Measurements from ENCODE around the gene CLCN3. TPM values are rescaled to one million over a fixed set of nuclear protein-coding genes. Genes with fewer than 3 reads are reported as not detected.
"Not testable (repeated sequence)": the region's sequence is repeated elsewhere in the genome, so short reads cannot be mapped to it uniquely, and the experiment has no call there.

CLCN3 gene
- polyA plus RNA-seq = 10 to 100 TPM in 2 of 4 donors, 1 to 10 TPM in 2; 8.6 to 48.3 (median 19.4) TPM
- long read RNA-seq, donor 1, full-length matches to known transcripts = 11 of 45 reads
- long read RNA-seq, donor 1, partial matches to known transcripts = 34 of 45 reads
- long read RNA-seq, donor 1, other reads (novel, unspliced or antisense) = 0 of 45 reads
- long read RNA-seq, donor 2, full-length matches to known transcripts = 4 of 23 reads
- long read RNA-seq, donor 2, partial matches to known transcripts = 19 of 23 reads
- long read RNA-seq, donor 2, other reads (novel, unspliced or antisense) = 0 of 23 reads
- long read RNA-seq, donor 3, partial matches to known transcripts = 8 of 9 reads
- long read RNA-seq, donor 3, other reads (novel, unspliced or antisense) = 0 of 9 reads
- long read RNA-seq, donor 4, full-length matches to known transcripts = 1 of 1 reads
- long read RNA-seq, donor 4, partial matches to known transcripts = 0 of 1 reads
- long read RNA-seq, donor 4, other reads (novel, unspliced or antisense) = 0 of 1 reads
- long read RNA-seq, donor 5 = 0 reads
- long read RNA-seq, donor 6, full-length matches to known transcripts = 8 of 13 reads
- long read RNA-seq, donor 6, partial matches to known transcripts = 5 of 13 reads
- long read RNA-seq, donor 6, other reads (novel, unspliced or antisense) = 0 of 13 reads
- long read RNA-seq, donor 7, full-length matches to known transcripts = 9 of 20 reads
- long read RNA-seq, donor 7, partial matches to known transcripts = 11 of 20 reads
- long read RNA-seq, donor 7, other reads (novel, unspliced or antisense) = 0 of 20 reads
- long read RNA-seq, donor 8 = 0 reads
- long read RNA-seq, donor 9, full-length matches to known transcripts = 1 of 1 reads
- long read RNA-seq, donor 9, partial matches to known transcripts = 0 of 1 reads
- long read RNA-seq, donor 9, other reads (novel, unspliced or antisense) = 0 of 1 reads
- long read RNA-seq, donor 10, full-length matches to known transcripts = 2 of 26 reads
- long read RNA-seq, donor 10, partial matches to known transcripts = 24 of 26 reads
- long read RNA-seq, donor 10, other reads (novel, unspliced or antisense) = 0 of 26 reads

DNA sequence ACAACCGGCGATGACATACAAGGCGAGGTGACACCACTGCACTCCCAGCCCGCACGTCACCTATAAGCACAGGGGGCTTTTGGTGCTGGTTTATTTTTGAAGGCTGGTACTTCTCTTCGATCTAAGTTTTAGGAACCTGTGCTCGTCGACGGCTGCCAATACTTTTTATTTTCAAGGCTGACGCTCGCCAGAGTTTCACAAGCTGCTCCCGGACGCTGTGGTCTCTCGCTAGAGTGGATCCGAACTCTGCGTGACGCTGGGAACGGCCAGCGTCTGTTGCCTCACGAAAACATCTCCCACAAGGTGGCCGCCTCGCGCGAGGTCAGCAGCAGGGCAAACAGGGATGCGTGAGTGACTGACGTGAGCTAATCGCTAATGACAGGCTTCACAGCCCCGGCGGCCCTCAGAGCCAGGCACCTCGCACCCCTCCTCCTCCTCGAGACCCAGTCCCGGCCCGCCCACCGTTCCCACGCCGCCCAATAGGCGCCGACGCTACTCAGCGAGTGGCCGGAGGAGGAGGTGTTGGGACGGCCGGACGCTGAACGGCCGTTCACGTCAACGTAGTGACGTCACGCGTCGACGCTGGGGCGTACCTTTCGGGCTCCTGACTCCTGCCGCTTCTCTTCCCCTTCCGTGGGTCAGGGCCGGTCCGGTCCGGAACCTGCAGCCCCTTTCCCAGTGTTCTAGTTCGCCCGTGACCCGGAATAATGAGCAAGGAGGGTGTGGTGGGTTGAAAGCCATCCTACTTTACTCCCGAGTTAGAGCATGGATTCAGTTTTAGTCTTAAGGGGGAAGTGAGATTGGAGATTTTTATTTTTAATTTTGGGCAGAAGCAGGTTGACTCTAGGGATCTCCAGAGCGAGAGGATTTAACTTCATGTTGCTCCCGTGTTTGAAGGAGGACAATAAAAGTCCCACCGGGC lies at the start of gene CLCN3:
Gene CLCN3, plus strand, starts transcription at position 621 of the 922 bp plus-strand sequence. CDS start 15,351 bp downstream, outside the sequence.
- Histone ChIP-seq H3K27ac (ENCODE audit: low read depth in 1 of 3, low read length in 2 of 3) (peak within 1 kb of the TSS; percentile 79 to 97 (median 95)), H3K27me3 (ENCODE audit: control insufficient read depth in 3 of 3, insufficient read depth in 3 of 3, low read length in 3 of 3) (no peaks in the 10 kb centered on the region), H3K4me3 (ENCODE audit: low read depth in 1 of 3, low read length in 3 of 3) (peak within 1 kb of the TSS; percentile 62 to 71 (median 70)), H3K36me3 (ENCODE audit: control insufficient read depth in 3 of 3, insufficient read depth in 2 of 3, low read depth in 1 of 3, low read length in 3 of 3) (no peaks in the 10 kb centered on the region), H3K9me3 (ENCODE audit: control insufficient read depth in 2 of 2, insufficient read depth in 1 of 2, low read depth in 1 of 2, low read length in 1 of 2) (no peaks in the 10 kb centered on the region), H3K4me1 (ENCODE audit: control insufficient read depth in 3 of 3, insufficient read depth in 2 of 3, low read depth in 1 of 3, low read length in 2 of 3) (peaks cover 0 to 14% (median 2%) of the 10 kb centered on the region in 3 donors)
- WGBS, 3 donors = 0 to 1% (median 0%) methylated on average over 63 to 67 of the region's 67 CpGs
- DNase-seq (peak; percentile 99), FAIRE-seq (no peak)

DNA sequence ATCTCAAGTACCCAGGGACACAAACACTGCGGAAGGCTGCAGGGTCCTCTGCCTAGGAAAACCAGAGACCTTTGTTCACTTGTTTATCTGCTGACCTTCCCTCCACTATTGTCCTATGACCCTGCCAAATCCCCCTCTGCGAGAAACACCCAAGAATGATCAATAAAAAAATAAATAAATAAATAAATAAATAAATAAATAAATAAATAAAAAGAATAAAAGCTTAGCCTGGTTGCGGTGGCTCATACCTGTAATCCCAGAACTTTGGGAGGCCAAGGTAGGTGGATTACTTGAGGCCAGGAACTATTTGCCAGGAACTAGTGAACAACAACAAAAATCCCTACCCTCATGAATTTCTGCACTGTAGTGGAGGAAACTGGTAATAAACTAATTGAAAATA lies 49.4 kb upstream of the CLCN3 start:
- H3K9me3 ChIP-seq (ENCODE audit: control insufficient read depth in 2 of 2, insufficient read depth in 1 of 2, low read depth in 1 of 2, low read length in 1 of 2); FAIRE-seq: not testable (repeated sequence)
- 82 to 92% (median 85%) methylated on average over 1 to 2 of the region's 3 CpGs for WGBS, 3 donors

DNA sequence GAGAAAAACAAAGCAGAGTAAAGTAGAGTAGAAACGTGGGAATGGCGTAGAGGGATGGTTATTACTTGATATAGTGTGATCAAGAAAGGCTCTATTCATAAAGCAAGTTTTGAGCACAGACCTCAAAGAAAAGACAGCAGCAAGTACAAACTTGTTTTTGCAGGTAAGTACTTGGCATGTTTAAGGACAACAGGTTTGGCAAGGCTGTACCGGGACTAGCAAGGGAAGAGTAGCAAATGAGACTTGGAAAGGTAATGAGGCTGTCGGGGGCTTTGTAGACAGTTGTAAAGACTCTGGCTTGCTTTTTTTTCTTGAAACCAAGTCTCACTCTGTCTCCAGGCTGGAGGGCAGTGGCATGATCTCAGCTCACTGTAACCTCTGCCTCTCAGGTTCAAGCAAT lies 48.9 kb upstream of the CLCN3 start:
- no peaks in the 10 kb centered on the region for H3K27me3 ChIP-seq (ENCODE audit: control insufficient read depth in 3 of 3, insufficient read depth in 3 of 3, low read length in 3 of 3)
- no peak for FAIRE-seq
- no peaks in the 10 kb centered on the region for H3K9me3 ChIP-seq (ENCODE audit: control insufficient read depth in 2 of 2, insufficient read depth in 1 of 2, low read depth in 1 of 2, low read length in 1 of 2)
- H3K4me1 ChIP-seq (ENCODE audit: control insufficient read depth in 3 of 3, insufficient read depth in 2 of 3, low read depth in 1 of 3, low read length in 2 of 3) = no peaks in the 10 kb centered on the region
- 52 to 71% (median 66%) methylated on average over 4 of the region's 4 CpGs for WGBS, 3 donors
- no peak overlapping the region for H3K27ac ChIP-seq (ENCODE audit: low read depth in 1 of 3, low read length in 2 of 3)
- DNase-seq = no peak
- peaks cover 0 to 12% (median 3%) of the 10 kb centered on the region in 3 donors for H3K36me3 ChIP-seq (ENCODE audit: control insufficient read depth in 3 of 3, insufficient read depth in 2 of 3, low read depth in 1 of 3, low read length in 3 of 3)
- no peak overlapping the region for H3K4me3 ChIP-seq (ENCODE audit: low read depth in 1 of 3, low read length in 3 of 3)

More for the DNA sequence above, 49.4 kb upstream of the CLCN3 start:
- H3K27ac ChIP-seq (ENCODE audit: low read depth in 1 of 3, low read length in 2 of 3); H3K4me3 ChIP-seq (ENCODE audit: low read depth in 1 of 3, low read length in 3 of 3); DNase-seq; H3K27me3 ChIP-seq (ENCODE audit: control insufficient read depth in 3 of 3, insufficient read depth in 3 of 3, low read length in 3 of 3); H3K4me1 ChIP-seq (ENCODE audit: control insufficient read depth in 3 of 3, insufficient read depth in 2 of 3, low read depth in 1 of 3, low read length in 2 of 3): not testable (repeated sequence)
- peaks cover 0 to 11% (median 3%) of the 10 kb centered on the region in 3 donors for H3K36me3 ChIP-seq (ENCODE audit: control insufficient read depth in 3 of 3, insufficient read depth in 2 of 3, low read depth in 1 of 3, low read length in 3 of 3)

DNA sequence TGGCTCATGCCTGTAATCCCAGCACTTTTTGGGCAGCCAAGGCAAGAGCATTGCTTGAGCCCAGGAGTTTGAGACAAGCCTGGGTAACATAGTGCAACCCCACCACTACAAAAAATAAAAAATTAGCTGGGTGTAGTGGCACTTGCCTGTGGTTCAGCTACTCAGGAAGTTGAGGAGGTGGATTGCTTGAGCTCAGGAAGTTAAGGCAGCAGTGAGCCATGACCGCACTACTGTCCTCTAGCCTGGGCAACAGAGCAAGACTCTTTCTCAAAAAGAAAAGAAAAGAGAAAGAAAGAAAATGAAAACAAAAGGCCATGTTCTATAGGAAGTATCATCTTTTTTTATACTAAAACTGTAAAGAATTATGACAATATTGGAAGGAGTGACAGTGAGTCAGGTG lies 46.5 kb upstream of the CLCN3 start:
- DNase-seq = no peak
- Histone ChIP-seq H3K27me3 (ENCODE audit: control insufficient read depth in 3 of 3, insufficient read depth in 3 of 3, low read length in 3 of 3) (no peaks in the 10 kb centered on the region), H3K4me1 (ENCODE audit: control insufficient read depth in 3 of 3, insufficient read depth in 2 of 3, low read depth in 1 of 3, low read length in 2 of 3) (no peaks in the 10 kb centered on the region), H3K4me3 (ENCODE audit: low read depth in 1 of 3, low read length in 3 of 3) (no peak overlapping the region), H3K36me3 (ENCODE audit: control insufficient read depth in 3 of 3, insufficient read depth in 2 of 3, low read depth in 1 of 3, low read length in 3 of 3) (peaks cover 0 to 12% (median 3%) of the 10 kb centered on the region in 3 donors), H3K9me3 (ENCODE audit: control insufficient read depth in 2 of 2, insufficient read depth in 1 of 2, low read depth in 1 of 2, low read length in 1 of 2) (no peaks in the 10 kb centered on the region), H3K27ac (ENCODE audit: low read depth in 1 of 3, low read length in 2 of 3) (no peak overlapping the region)
- WGBS, 3 donors = 85 to 100% (median 100%) methylated on average over 1 of the region's 1 CpG
- no peak for FAIRE-seq

DNA sequence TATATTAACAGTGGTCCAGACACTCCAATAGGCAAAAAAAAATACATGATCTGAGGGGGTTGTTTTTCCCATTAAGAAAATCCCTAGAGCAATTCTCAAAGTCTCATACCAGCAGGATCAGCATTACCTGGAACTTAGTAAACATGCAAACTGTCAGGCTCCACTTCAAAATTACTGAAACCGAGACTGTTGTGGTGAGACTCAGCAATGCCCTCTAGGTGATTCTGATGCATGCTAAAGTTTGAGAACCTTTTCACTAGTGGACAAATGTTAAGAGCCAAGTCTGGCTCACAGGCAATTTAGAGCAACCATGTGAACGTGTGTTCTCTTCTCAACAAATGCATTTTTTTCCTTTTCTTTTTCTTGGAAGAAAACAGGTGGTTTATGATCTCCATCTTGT lies 38.2 kb upstream of the CLCN3 start:
- no peak for FAIRE-seq
- WGBS, 3 donors = 81 to 90% (median 85%) methylated on average over 2 of the region's 2 CpGs

DNA sequence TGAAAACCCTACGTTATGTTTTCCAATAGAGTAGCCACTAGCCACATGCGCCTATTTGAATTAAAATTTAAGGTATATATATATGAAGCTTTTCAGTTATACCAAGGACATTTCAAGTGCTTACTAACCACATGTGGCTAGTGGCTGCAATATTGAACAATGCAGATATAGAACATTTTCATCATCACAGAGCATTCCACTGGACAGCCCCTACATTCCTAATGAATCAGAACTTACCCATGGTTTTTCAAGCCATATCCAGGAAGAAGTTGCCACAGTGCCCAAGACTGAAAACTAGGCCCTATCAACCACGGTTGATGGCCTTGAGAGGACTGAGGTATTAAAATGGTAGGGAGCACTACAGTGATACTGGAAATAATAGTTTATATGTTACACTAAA lies 37.7 kb upstream of the CLCN3 start:
- no peak for DNase-seq
- H3K27ac ChIP-seq (ENCODE audit: low read depth in 1 of 3, low read length in 2 of 3) = no peak overlapping the region
- 93 to 98% (median 96%) methylated on average over 3 of the region's 3 CpGs for WGBS, 3 donors
- no peaks in the 10 kb centered on the region for H3K4me1 ChIP-seq (ENCODE audit: control insufficient read depth in 3 of 3, insufficient read depth in 2 of 3, low read depth in 1 of 3, low read length in 2 of 3)
- H3K27me3 ChIP-seq (ENCODE audit: control insufficient read depth in 3 of 3, insufficient read depth in 3 of 3, low read length in 3 of 3) = no peaks in the 10 kb centered on the region
- no peaks in the 10 kb centered on the region for H3K9me3 ChIP-seq (ENCODE audit: control insufficient read depth in 2 of 2, insufficient read depth in 1 of 2, low read depth in 1 of 2, low read length in 1 of 2)
- no peak overlapping the region for H3K4me3 ChIP-seq (ENCODE audit: low read depth in 1 of 3, low read length in 3 of 3)
- no peak for FAIRE-seq
- H3K36me3 ChIP-seq (ENCODE audit: control insufficient read depth in 3 of 3, insufficient read depth in 2 of 3, low read depth in 1 of 3, low read length in 3 of 3) = peaks cover 2 to 7% (median 2%) of the 10 kb centered on the region in 3 donors

More for the DNA sequence above, 38.2 kb upstream of the CLCN3 start:
- no peaks in the 10 kb centered on the region for H3K4me1 ChIP-seq (ENCODE audit: control insufficient read depth in 3 of 3, insufficient read depth in 2 of 3, low read depth in 1 of 3, low read length in 2 of 3)
- no peak for DNase-seq
- no peaks in the 10 kb centered on the region for H3K27me3 ChIP-seq (ENCODE audit: control insufficient read depth in 3 of 3, insufficient read depth in 3 of 3, low read length in 3 of 3)
- H3K36me3 ChIP-seq (ENCODE audit: control insufficient read depth in 3 of 3, insufficient read depth in 2 of 3, low read depth in 1 of 3, low read length in 3 of 3) = peaks cover 2 to 7% (median 2%) of the 10 kb centered on the region in 3 donors
- H3K4me3 ChIP-seq (ENCODE audit: low read depth in 1 of 3, low read length in 3 of 3) = no peak overlapping the region
- H3K27ac ChIP-seq (ENCODE audit: low read depth in 1 of 3, low read length in 2 of 3) = no peak overlapping the region
- H3K9me3 ChIP-seq (ENCODE audit: control insufficient read depth in 2 of 2, insufficient read depth in 1 of 2, low read depth in 1 of 2, low read length in 1 of 2) = no peaks in the 10 kb centered on the region

DNA sequence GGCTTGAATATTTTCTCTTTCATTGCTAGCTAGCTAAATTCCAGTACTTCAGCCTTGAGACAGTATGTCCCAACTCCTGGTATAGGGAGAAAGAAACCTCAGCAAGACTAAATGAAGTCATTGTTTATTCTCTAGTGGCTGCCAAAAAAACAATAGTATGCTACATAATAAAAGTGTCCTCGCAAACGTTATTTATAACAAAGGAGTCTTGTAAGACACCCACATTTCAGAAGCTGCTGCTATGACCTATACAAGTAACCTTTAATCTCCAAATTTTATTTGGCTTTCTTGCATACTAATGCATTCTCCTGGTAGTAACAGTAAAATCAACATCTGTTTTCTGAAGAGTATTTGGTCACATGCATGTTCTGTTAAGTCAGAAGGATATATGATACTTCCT lies 36.8 kb upstream of the CLCN3 start:
- DNase-seq (no peak), FAIRE-seq (no peak)
- Histone ChIP-seq H3K27me3 (ENCODE audit: control insufficient read depth in 3 of 3, insufficient read depth in 3 of 3, low read length in 3 of 3) (no peaks in the 10 kb centered on the region), H3K36me3 (ENCODE audit: control insufficient read depth in 3 of 3, insufficient read depth in 2 of 3, low read depth in 1 of 3, low read length in 3 of 3) (peaks cover 2 to 7% (median 2%) of the 10 kb centered on the region in 3 donors), H3K4me1 (ENCODE audit: control insufficient read depth in 3 of 3, insufficient read depth in 2 of 3, low read depth in 1 of 3, low read length in 2 of 3) (no peaks in the 10 kb centered on the region), H3K27ac (ENCODE audit: low read depth in 1 of 3, low read length in 2 of 3) (no peak overlapping the region), H3K9me3 (ENCODE audit: control insufficient read depth in 2 of 2, insufficient read depth in 1 of 2, low read depth in 1 of 2, low read length in 1 of 2) (no peaks in the 10 kb centered on the region), H3K4me3 (ENCODE audit: low read depth in 1 of 3, low read length in 3 of 3) (no peak overlapping the region)
- WGBS, 3 donors = 30 to 45% (median 43%) methylated on average over 2 of the region's 2 CpGs
